Upper lobe of left lung (tissue), 4 donors: Measurements from ENCODE around the gene ERN1.

Experiments
- EP300 ChIP-seq, 4 donors: sonication (generic); formaldehyde crosslinking; IDR thresholded peaks; one replicate each; pipeline ENCODE4 v1.5.1; 2017; ENCODE audit warnings: antibody characterized with exemption in 4 of 4, control low read depth in 2 of 4
- POLR2AphosphoS5 ChIP-seq, 2 donors: sonication (generic); formaldehyde crosslinking; IDR thresholded peaks; one replicate each; pipeline ENCODE4 v1.5.1; 2017; ENCODE audit warnings: antibody characterized with exemption in 2 of 2
- TF ChIP-seq, protein P1 (sequence below), 6 experiments: fragments of 450-650 bp in 4 of 6; fragments of 200-600 bp in 2 of 6; sonication (generic) in 2 of 6; IDR thresholded peaks; one replicate each; pipeline ENCODE4 v1.5.1; 2016 to 2019; ENCODE audit warnings: antibody characterized with exemption in 6 of 6

- TF ChIP-seq, protein P1, sequence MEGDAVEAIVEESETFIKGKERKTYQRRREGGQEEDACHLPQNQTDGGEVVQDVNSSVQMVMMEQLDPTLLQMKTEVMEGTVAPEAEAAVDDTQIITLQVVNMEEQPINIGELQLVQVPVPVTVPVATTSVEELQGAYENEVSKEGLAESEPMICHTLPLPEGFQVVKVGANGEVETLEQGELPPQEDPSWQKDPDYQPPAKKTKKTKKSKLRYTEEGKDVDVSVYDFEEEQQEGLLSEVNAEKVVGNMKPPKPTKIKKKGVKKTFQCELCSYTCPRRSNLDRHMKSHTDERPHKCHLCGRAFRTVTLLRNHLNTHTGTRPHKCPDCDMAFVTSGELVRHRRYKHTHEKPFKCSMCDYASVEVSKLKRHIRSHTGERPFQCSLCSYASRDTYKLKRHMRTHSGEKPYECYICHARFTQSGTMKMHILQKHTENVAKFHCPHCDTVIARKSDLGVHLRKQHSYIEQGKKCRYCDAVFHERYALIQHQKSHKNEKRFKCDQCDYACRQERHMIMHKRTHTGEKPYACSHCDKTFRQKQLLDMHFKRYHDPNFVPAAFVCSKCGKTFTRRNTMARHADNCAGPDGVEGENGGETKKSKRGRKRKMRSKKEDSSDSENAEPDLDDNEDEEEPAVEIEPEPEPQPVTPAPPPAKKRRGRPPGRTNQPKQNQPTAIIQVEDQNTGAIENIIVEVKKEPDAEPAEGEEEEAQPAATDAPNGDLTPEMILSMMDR (IDR thresholded peaks at IDR 0.05) = no peak
- TF ChIP-seq POLR2AphosphoS5 (IDR thresholded peaks at IDR 0.05) (no peak), EP300 (IDR thresholded peaks at IDR 0.05) (no peak)
Measured at GRCh38 chr17:64084940-64085649, 44.8 kb downstream of the ERN1 start.
